Erythroblast (primary cell): Measurements from ENCODE around the gene KLHL36.
"Not testable (repeated sequence)": the region's sequence is repeated elsewhere in the genome, so short reads cannot be mapped to it uniquely, and the experiment has no call there.

Source experiments
- DNase-seq, 2 experiments: peaks; one replicate each; lab custom pipeline; 2025; lab: John Stamatoyannopoulos, UW
- GATA1 ChIP-seq: IDR thresholded peaks from 2 replicates; pipeline ENCODE4 v1.6.1; 2011; ENCODE audit warnings: low read depth, mild to moderate bottlenecking, control low read depth, low read length, moderate library complexity
- POLR2A ChIP-seq: IDR thresholded peaks from 2 replicates; pipeline ENCODE4 v1.6.1; 2011; ENCODE audit warnings: mild to moderate bottlenecking, low read length

The KLHL36 gene

GRCh38 chr16:84678541-84678940 is 30.2 kb downstream of the KLHL36 start:
- no peak for TF ChIP-seq GATA1
- TF ChIP-seq POLR2A: no peak
- DNase-seq: no peak

DNA sequence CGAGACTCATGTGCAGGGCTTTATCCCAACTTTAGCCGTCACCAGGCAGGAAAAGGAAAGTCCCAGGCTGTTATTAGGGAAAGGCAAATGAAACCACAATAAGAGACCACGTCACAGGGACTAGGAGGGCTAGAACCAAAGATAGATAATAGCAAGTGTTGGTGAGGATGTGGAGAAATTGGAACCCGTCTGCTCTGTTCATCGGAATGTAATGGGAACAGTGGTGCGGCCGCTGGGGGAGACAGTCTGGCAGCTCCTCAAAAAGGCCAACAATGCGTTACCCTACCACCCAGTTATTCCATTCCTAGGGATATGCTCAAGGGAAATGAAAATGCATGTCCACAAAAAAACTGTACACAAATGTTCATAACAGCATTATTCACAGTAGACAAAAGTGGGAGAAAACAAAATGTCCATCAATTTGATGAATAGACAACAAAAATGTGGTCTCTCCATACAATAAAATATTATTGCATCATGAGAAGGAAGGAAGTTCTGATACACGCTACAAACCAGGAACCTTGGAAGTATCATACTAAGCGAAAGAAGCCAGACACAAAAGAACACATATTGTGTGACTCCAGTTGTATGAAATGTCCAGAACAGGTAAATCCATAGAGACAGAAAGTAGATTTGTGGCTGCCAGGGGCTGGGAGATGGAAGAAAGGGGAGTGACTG is 32.0 kb downstream of the KLHL36 start:
- no peak for DNase-seq

DNA sequence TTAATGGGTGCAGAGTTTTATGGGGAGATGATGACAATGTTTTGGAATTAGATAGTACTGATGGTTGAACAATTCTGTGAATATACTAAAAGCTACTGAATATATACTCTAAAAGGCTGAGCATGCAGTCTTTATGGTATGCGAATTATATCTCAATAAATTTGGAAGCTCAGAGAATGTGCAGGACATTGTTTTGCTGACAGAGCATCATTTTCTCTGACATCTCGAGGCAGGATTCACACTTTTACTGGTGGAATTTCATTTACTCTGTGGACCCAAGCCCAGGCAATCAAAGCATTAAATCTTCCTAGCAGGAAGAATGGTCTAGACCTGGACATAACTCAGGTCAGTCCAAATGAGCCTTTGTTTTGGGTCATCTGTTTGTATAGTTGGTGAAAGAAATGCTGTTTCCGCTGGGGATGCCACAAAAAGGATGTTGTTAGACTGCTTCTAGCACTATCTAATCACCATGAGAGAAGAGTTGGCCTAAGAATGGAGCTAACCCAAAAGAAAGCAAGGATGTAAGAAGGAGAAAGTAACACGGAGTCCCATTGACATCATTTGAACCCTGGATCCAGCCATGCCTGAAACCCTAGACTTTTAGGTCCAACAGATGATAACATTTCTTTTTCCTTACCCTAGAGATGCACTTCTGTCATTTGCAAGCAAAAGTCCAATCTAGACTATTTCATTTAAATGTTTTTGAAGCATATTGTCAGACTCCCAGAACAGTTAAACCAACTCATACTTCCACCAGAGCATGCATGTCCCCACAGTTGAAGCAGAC is 32.7 kb downstream of the KLHL36 start:
- no peak for DNase-seq
- TF ChIP-seq POLR2A: no peak
- TF ChIP-seq GATA1: no peak

More for the DNA sequence above, 32.0 kb downstream of the KLHL36 start:
- TF ChIP-seq GATA1 (no peak), POLR2A (no peak)

DNA sequence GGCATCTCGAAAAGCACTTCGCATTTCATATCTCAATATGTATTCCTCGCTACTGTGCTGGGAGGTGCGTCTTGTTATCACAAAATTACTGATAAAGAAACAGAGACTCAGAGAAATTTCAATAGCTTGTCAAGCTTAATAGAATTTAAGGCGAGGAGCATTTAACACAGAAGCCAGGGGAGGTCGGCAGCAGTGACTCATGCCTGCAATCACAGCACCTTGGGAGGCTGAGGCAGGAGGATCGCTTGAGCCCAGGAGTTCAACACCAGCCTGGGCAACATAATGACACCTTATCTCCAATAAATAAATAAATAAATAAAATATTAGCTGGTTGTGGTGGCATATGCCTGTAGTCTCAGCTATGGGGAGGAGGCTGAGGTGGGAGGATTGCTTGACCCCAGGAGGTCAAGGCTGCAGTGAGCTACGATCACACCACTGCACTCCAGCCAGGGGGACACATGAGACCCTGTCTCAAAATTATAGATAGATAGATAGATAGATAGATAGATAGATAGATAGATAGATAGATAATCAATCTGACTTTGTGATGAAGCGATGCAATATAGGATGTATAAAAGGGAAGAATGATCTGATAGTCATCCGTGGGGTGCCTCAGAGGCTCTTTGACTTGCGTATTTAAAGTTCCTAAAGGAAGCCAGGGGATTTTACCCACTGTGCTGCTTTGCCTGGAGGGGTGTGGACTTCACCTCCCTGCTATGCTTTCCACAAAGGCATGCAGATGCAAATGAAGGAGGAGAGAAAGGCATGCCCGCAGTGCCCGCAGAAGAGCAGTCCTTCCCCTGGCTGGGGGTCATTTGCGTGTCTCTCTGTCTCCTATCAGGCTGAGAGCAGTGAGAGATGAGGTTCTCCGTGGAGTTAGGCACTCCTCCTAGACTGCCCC is 35.6 kb downstream of the KLHL36 start:
- no peak for DNase-seq
- TF ChIP-seq GATA1: no peak
- TF ChIP-seq POLR2A: no peak

DNA sequence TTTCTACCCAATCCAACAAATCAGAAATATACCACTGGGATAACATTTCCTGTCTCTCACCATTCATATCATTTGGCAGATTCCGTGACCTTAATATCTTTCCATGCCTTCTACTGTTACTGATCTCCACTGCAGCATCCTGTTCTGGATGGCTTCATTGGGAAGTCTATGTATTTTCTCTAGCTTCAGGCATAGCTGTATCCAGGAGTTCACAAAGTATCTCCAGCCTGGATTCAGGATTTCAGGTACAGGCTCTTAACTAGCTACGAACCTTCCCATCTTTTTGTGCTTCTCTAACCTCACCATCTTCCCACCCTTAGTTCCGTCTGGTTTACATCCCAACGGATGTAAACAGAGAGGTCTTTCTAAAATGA is 36.3 kb downstream of the KLHL36 start:
- TF ChIP-seq GATA1 (no peak), POLR2A (no peak)
- no peak for DNase-seq

DNA sequence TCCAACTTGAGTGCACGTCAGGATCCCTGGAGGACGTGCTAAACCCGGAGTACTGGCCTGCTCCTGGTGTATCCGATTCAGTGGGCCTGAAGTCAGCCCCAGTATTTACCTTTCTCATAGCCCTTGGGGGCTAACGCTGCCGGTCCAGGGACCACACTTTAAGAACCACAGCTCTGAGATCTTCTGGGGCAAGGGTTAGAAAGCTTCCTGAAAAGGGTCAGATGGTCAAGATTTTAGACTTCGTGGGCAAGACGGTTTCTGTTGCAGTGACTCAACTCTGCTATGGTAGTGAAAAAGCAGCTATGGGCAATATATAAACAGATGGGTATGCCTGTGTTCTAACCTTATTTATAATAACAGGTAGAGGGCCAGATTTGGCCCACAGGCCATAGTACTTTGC is 36.9 kb downstream of the KLHL36 start:
- TF ChIP-seq GATA1: no peak
- TF ChIP-seq POLR2A: no peak
- DNase-seq: no peak

- TF ChIP-seq POLR2A (no peak), GATA1 (no peak)
- DNase-seq: peak; percentile 6 to 39
Observed at GRCh38 chr16:84686707-84687298, 38.5 kb downstream of the KLHL36 start.

- TF ChIP-seq POLR2A (no peak), GATA1 (no peak)
- DNase-seq: no peak
Observed at GRCh38 chr16:84687715-84688114, 39.4 kb downstream of the KLHL36 start.

DNA sequence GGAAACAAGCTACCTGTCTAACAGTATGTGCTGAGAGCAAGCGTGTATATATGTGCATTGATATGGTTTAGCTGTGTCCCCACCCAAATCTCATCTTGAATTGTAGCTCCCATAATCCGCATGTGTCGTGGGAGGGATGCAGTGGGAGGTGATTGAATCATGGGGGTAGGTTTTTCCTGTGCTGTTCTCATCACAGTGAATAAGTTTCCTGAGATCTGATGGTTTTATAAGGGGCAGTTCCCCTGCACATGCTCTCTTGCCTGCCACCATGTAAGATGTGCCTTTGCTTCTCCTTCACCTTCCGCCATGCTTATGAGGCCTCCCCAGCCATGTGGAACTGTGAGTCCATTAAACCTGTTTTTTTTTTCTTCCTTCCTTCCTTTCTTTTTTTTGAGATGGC is 39.9 kb downstream of the KLHL36 start:
- not testable (repeated sequence) for DNase-seq

GRCh38 chr16:84689111-84689510 is 40.8 kb downstream of the KLHL36 start:
- no peak for TF ChIP-seq GATA1
- TF ChIP-seq POLR2A: no peak
- no peak for DNase-seq

GRCh38 chr16:84690088-84690819 is 41.9 kb downstream of the KLHL36 start:
- TF ChIP-seq GATA1 (no peak), POLR2A (no peak)
- DNase-seq: no peak

DNA sequence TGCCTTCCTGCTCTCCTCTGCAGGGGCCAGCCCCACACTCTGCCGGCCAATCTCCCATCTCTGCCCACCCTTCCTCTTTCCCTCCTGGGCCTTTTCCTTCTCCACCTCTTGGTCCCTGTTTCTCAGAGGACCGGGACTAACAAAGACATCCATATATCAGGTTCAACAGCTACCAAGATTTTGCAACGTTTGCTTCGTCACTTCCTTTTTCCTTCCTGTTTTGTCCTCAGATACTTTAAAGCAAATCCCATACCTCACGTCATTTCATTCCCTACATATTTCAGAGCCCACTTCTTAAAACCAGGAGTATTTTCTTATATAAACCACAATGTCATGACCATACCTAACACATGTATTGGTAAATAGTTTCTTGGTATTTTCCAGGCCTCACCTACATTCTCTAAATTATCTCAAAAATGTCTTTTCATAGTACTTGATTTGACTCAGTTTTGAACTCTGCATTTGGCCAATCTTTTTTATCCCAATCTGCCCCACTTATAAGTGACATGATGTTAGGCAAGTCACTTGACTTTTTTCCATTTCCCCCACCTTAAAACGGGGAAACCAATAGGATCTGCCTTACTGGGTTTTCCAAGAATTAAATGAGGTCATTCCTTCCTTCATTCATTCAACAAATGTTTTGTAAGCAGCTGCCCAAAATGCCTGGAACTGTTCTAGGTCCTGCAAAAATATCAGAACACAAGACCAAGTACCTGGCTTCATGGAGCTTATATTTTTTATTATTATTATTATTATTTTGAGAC is 44.3 kb downstream of the KLHL36 start:
- TF ChIP-seq GATA1 (no peak), POLR2A (no peak)
- no peak for DNase-seq

DNA sequence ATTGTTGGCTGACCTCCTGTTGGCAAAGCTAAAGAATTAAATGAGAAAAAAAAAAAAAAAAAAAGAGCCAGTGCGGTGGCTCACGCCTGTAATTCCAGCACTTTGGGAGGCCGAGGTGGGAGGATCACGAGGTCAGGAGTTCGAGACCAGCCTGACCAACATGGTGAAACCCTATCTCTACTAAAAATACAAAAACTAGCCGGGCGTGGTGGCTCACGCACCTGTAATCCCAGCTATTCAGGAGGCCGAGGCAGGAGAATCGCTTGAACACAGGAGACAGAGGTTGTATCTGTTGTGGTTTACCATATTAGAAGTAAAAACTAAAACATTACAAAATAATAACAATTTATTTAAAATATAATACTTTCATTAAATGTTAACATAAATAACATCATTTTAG is 45.6 kb downstream of the KLHL36 start:
- DNase-seq: not testable (repeated sequence)
